PC-3 (cell line): Measurements from ENCODE around the gene PSMB7. TPM values are rescaled to one million over a fixed set of nuclear protein-coding genes. Genes with fewer than 3 reads are reported as not detected.
"Not testable (repeated sequence)": the region's sequence is repeated elsewhere in the genome, so short reads cannot be mapped to it uniquely, and the experiment has no call there.

ENCODE experiments used
- ATAC-seq: fragments of 200-7000 bp; cut with Tn5 transposase; 2 replicates; pipeline ENCODE4 v1.9.1; 2020; ENCODE audit warnings: mild to moderate bottlenecking, moderate library complexity
- BruUV-seq: library from RNA; stranded (reverse); fragments of 400-500 nt; replicated peaks from 2 replicates; lab custom pipeline; 2021; lab: Mats Ljungman, UMichigan
- CTCF ChIA-PET: fragments of 300-600 bp; sonication (Branson Sonifier 250); formaldehyde crosslinking; loops from one replicate; lab custom pipeline; 2022; ENCODE audit warnings: antibody characterized with exemption; lab: Charles Lee
- POLR2A ChIA-PET: fragments of 300-600 bp; sonication (Branson Sonifier 250); formaldehyde crosslinking; loops from one replicate; lab custom pipeline; 2022; ENCODE audit warnings: antibody characterized with exemption; ENCODE audit not compliant: unreplicated experiment; lab: Charles Lee
- DNase-seq: peaks from one replicate; pipeline ENCODE4 v3.0.0-alpha.2; 2015
- H2AFZ ChIP-seq: fragments of 300-600 bp; sonication (generic); 2 replicates; pipeline ENCODE4 v1.6.0; 2016; ENCODE audit warnings: antibody characterized with exemption, low read length
- H3F3A ChIP-seq: fragments of 300-600 bp; sonication (generic); one replicate; pipeline ENCODE4 v1.6.0; 2017; ENCODE audit warnings: antibody characterized with exemption, low read length, control low read depth, mild to moderate bottlenecking; ENCODE audit not compliant: unreplicated experiment
- H3K27ac ChIP-seq: fragments of 300-600 bp; sonication (generic); 2 replicates; pipeline ENCODE4 v1.5.1; 2016; ENCODE audit warnings: mild to moderate bottlenecking, low read length
- H3K27me3 ChIP-seq: fragments of 300-600 bp; sonication (generic); 2 replicates; pipeline ENCODE4 v1.6.1; 2016; ENCODE audit warnings: low read length, mixed read lengths
- H3K36me3 ChIP-seq: fragments of 300-600 bp; sonication (generic); 2 replicates; pipeline ENCODE4 v1.6.1; 2016; ENCODE audit warnings: low read depth, mixed run types, low read length, mixed read lengths
- H3K4me1 ChIP-seq: fragments of 300-600 bp; sonication (generic); 2 replicates; pipeline ENCODE4 v1.5.1; 2016; ENCODE audit warnings: low read length; ENCODE audit not compliant: insufficient read depth
- H3K4me2 ChIP-seq: fragments of 300-600 bp; sonication (generic); 2 replicates; pipeline ENCODE4 v1.6.0; 2016; ENCODE audit warnings: low read length
- H3K4me3 ChIP-seq: fragments of 300-600 bp; sonication (generic); 2 replicates; pipeline ENCODE4 v1.5.1; 2016; ENCODE audit warnings: mild to moderate bottlenecking, low read length, mixed read lengths
- H3K79me2 ChIP-seq: fragments of 300-600 bp; sonication (generic); 2 replicates; pipeline ENCODE4 v1.6.1; 2017; ENCODE audit warnings: low read length, mixed read lengths
- H3K9ac ChIP-seq: fragments of 300-600 bp; sonication (generic); 2 replicates; pipeline ENCODE4 v1.6.0; 2016; ENCODE audit warnings: mild to moderate bottlenecking, low read length
- H3K9me2 ChIP-seq: fragments of 300-600 bp; sonication (generic); replicated peaks from 2 replicates; pipeline ENCODE4 v1.6.1; 2016; ENCODE audit warnings: mixed run types, low read length, mixed read lengths
- H3K9me3 ChIP-seq: fragments of 300-600 bp; sonication (generic); 2 replicates; pipeline ENCODE4 v1.6.1; 2016; ENCODE audit warnings: low read length, mixed read lengths
- H4K20me1 ChIP-seq: fragments of 300-600 bp; sonication (generic); 2 replicates; pipeline ENCODE4 v1.6.1; 2016; ENCODE audit warnings: low read length, mixed read lengths
- CTCF ChIP-seq: fragments of 300-600 bp; sonication (generic); conservative IDR thresholded peaks from 2 replicates; pipeline ENCODE4 v1.5.1; 2017; ENCODE audit warnings: antibody characterized with exemption, low read depth, mild to moderate bottlenecking, low read length
- EZH2 ChIP-seq: fragments of 300-600 bp; sonication (generic); IDR thresholded peaks from one replicate; pipeline ENCODE4 v1.6.1; 2017; ENCODE audit warnings: antibody characterized with exemption, mild to moderate bottlenecking, low read length; ENCODE audit not compliant: unreplicated experiment
- EZH2phosphoT487 ChIP-seq: fragments of 300-600 bp; sonication (generic); IDR thresholded peaks from 2 replicates; pipeline ENCODE4 v1.6.1; 2018; ENCODE audit warnings: mild to moderate bottlenecking, antibody characterized with exemption, low read length, borderline replicate concordance
- intact Hi-C: fragments of 100-400 bp; cut with micrococcal nuclease; formaldehyde crosslinking; loops from 2 replicates; pipeline ENCODE4 v1.9.0; 2023
- total RNA-seq: library from RNA; depleted of rRNA; stranded (reverse); fragments of >200 nt; gene quantifications from 2 replicates; pipeline ENCODE4 v1.2.3, GENCODE V29; 2014

Gene PSMB7
- total RNA-seq, 1 experiment from 2014 or later = 372 TPM

GRCh38 chr9:124428751-124429529 lies 13.7 kb upstream of the PSMB7 start:
- Histone ChIP-seq H3K9me2 (no peaks in the 10 kb centered on the region), H3K36me3 (no peaks in the 10 kb centered on the region), H3K4me1 (no peaks in the 10 kb centered on the region), H3F3A (no peaks in the 10 kb centered on the region), H3K9me3 (no peaks in the 10 kb centered on the region), H3K79me2 (no peaks in the 10 kb centered on the region), H3K9ac (no peak overlapping the region), H4K20me1 (no peaks in the 10 kb centered on the region), H3K27me3 (no peaks in the 10 kb centered on the region), H3K4me2 (no peak overlapping the region), H2AFZ (no peak overlapping the region), H3K27ac (no peak overlapping the region), H3K4me3 (no peak overlapping the region)
- intact Hi-C loops = no loop called here
- DNase-seq (no peak), ATAC-seq (no peak)
- BruUV-seq = no TSS peak
- TF ChIP-seq CTCF (no peak), EZH2 (no peak), EZH2phosphoT487 (no peak)
- POLR2A ChIA-PET = no interaction called here
- CTCF ChIA-PET = no interaction called here

- DNase-seq (no peak), ATAC-seq (no peak)
- intact Hi-C loops = no loop called here
- Histone ChIP-seq H3K36me3 (no peaks in the 10 kb centered on the region), H3K4me1 (no peaks in the 10 kb centered on the region), H3K79me2 (no peaks in the 10 kb centered on the region), H3F3A (no peaks in the 10 kb centered on the region), H4K20me1 (no peaks in the 10 kb centered on the region), H3K9me2 (no peaks in the 10 kb centered on the region), H2AFZ (no peak overlapping the region), H3K27me3 (no peaks in the 10 kb centered on the region), H3K4me2 (no peak overlapping the region), H3K27ac (no peak overlapping the region), H3K9me3 (no peaks in the 10 kb centered on the region), H3K4me3 (no peak overlapping the region), H3K9ac (no peak overlapping the region)
- TF ChIP-seq CTCF = no peak
- no peak for TF ChIP-seq EZH2phosphoT487
- TF ChIP-seq EZH2 = no peak
- POLR2A ChIA-PET = no interaction called here
- no TSS peak for BruUV-seq
- CTCF ChIA-PET = no interaction called here
These were observed 12.0 kb upstream of the PSMB7 start for GRCh38 chr9:124427281-124427680.

- no peak overlapping the region for H3K4me3 ChIP-seq
- no TSS peak for BruUV-seq
- H3K27ac ChIP-seq = no peak overlapping the region
- no peak overlapping the region for H3K4me2 ChIP-seq
- no peak overlapping the region for H2AFZ ChIP-seq
- H3K9ac ChIP-seq = no peak overlapping the region
- no peaks in the 10 kb centered on the region for H3K9me3 ChIP-seq
- DNase-seq = no peak
- H3K27me3 ChIP-seq = no peaks in the 10 kb centered on the region
- H3K4me1 ChIP-seq = no peaks in the 10 kb centered on the region
- intact Hi-C loops = no loop called here
- no peaks in the 10 kb centered on the region for H3F3A ChIP-seq
- POLR2A ChIA-PET = no interaction called here
- no peaks in the 10 kb centered on the region for H3K9me2 ChIP-seq
- no peak for TF ChIP-seq CTCF
- no peaks in the 10 kb centered on the region for H3K36me3 ChIP-seq
- CTCF ChIA-PET = no interaction called here
- H3K79me2 ChIP-seq = no peaks in the 10 kb centered on the region
- no peak for ATAC-seq
- no peaks in the 10 kb centered on the region for H4K20me1 ChIP-seq
These were observed 11.1 kb upstream of the PSMB7 start for GRCh38 chr9:124426361-124426760.

DNA sequence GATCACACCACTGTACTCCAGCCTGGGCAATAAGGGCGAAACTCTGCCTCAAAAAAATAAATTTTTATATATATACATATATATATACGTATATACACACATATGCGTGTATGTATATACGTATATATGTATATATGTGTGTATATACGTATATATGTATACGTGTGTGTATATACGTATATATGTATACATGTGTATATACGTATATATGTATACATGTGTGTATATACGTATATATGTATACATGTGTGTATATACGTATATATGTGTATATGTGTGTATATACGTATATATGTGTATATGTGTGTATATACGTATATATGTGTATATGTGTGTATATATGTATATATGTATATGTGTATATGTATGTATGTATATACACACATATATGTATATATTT lies 10.5 kb upstream of the PSMB7 start:
- H2AFZ ChIP-seq, H3K4me2 ChIP-seq, H4K20me1 ChIP-seq, CTCF ChIA-PET, BruUV-seq, H3F3A ChIP-seq, intact Hi-C loops, H3K27ac ChIP-seq, H3K9me2 ChIP-seq, H3K4me3 ChIP-seq, ATAC-seq, H3K4me1 ChIP-seq, DNase-seq, H3K9ac ChIP-seq, H3K9me3 ChIP-seq, H3K36me3 ChIP-seq, H3K79me2 ChIP-seq, H3K27me3 ChIP-seq, POLR2A ChIA-PET: not testable (repeated sequence)
